MM.1S (cell line): ENCODE results near the gene GAK.
"Not testable (repeated sequence)": the region's sequence is repeated elsewhere in the genome, so short reads cannot be mapped to it uniquely, and the experiment has no call there.

Source experiments
- DNase-seq: peaks from one replicate; pipeline ENCODE4 v3.0.0-alpha.2; 2015
- H2AFZ ChIP-seq: fragments of 300-600 bp; sonication (generic); 2 replicates; pipeline ENCODE4 v1.6.0; 2016; ENCODE audit warnings: antibody characterized with exemption, low read length
- H3F3A ChIP-seq: fragments of 300-600 bp; sonication (generic); 2 replicates; pipeline ENCODE4 v1.6.1; 2016; ENCODE audit warnings: mild to moderate bottlenecking, antibody characterized with exemption, low read length, moderate library complexity, mixed read lengths; ENCODE audit not compliant: insufficient read depth
- H3K27ac ChIP-seq: fragments of 300-600 bp; sonication (generic); 2 replicates; pipeline ENCODE4 v1.5.1; 2016; ENCODE audit warnings: mild to moderate bottlenecking, low read length
- H3K27me3 ChIP-seq: fragments of 300-600 bp; sonication (generic); replicated peaks from 2 replicates; pipeline ENCODE4 v1.6.0; 2016; ENCODE audit warnings: low read length; ENCODE audit not compliant: insufficient read depth
- H3K36me3 ChIP-seq: fragments of 300-600 bp; sonication (generic); replicated peaks from 2 replicates; pipeline ENCODE4 v1.6.1; 2016; ENCODE audit warnings: mild to moderate bottlenecking, low read length, mixed read lengths; ENCODE audit not compliant: insufficient read depth
- H3K4me1 ChIP-seq: fragments of 300-600 bp; sonication (generic); 2 replicates; pipeline ENCODE4 v1.6.1; 2016; ENCODE audit warnings: low read length, mixed read lengths
- H3K4me2 ChIP-seq: fragments of 300-600 bp; sonication (generic); 2 replicates; pipeline ENCODE4 v1.6.0; 2016; ENCODE audit warnings: low read depth, low read length
- H3K4me3 ChIP-seq: fragments of 300-600 bp; sonication (generic); 2 replicates; pipeline ENCODE4 v1.5.1; 2016; ENCODE audit warnings: low read length, mixed read lengths
- H3K79me2 ChIP-seq: fragments of 300-600 bp; sonication (generic); 2 replicates; pipeline ENCODE4 v1.6.1; 2016; ENCODE audit warnings: mixed run types, low read length, mixed read lengths
- H3K9ac ChIP-seq: fragments of 300-600 bp; sonication (generic); 2 replicates; pipeline ENCODE4 v1.6.1; 2016; ENCODE audit warnings: low read length, mixed read lengths
- H3K9me2 ChIP-seq: fragments of 300-600 bp; sonication (generic); replicated peaks from 2 replicates; pipeline ENCODE4 v1.6.1; 2016; ENCODE audit warnings: mild to moderate bottlenecking, low read length, mixed read lengths; ENCODE audit not compliant: insufficient read depth
- H3K9me3 ChIP-seq: fragments of 300-600 bp; sonication (generic); replicated peaks from 2 replicates; pipeline ENCODE4 v1.6.1; 2016; ENCODE audit warnings: mild to moderate bottlenecking, low read length, mixed read lengths; ENCODE audit not compliant: insufficient read depth
- H4K20me1 ChIP-seq: fragments of 300-600 bp; sonication (generic); 2 replicates; pipeline ENCODE4 v1.6.1; 2016; ENCODE audit warnings: mild to moderate bottlenecking, low read length, moderate library complexity, mixed read lengths; ENCODE audit not compliant: insufficient read depth
- EZH2 ChIP-seq: fragments of 300-600 bp; sonication (generic); optimal IDR thresholded peaks from 2 replicates; pipeline ENCODE3; 2017; ENCODE audit warnings: low read depth, mild to moderate bottlenecking, antibody characterized with exemption, low read length, mixed read lengths
- EZH2phosphoT487 ChIP-seq: fragments of 300-600 bp; sonication (generic); IDR thresholded peaks from 2 replicates; pipeline ENCODE4 v1.6.1; 2018; ENCODE audit warnings: antibody characterized with exemption, low read length
- TF ChIP-seq, protein P1 (sequence below): fragments of 300-600 bp; sonication (generic); IDR thresholded peaks from 2 replicates; pipeline ENCODE4 v1.5.1; 2016; ENCODE audit warnings: antibody characterized with exemption, low read length, mixed read lengths

The GAK gene

GRCh38 chr4:946103-946450, 14.0 kb upstream of the GAK start:
- Histone ChIP-seq H3K79me2 (no peaks in the 10 kb centered on the region), H4K20me1 (no peaks in the 10 kb centered on the region), H3F3A (no peaks in the 10 kb centered on the region), H2AFZ (no peak overlapping the region), H3K4me3 (no peak overlapping the region), H3K9me3 (no peaks in the 10 kb centered on the region), H3K27me3 (no peaks in the 10 kb centered on the region), H3K4me1 (no peaks in the 10 kb centered on the region), H3K9me2 (no peaks in the 10 kb centered on the region), H3K36me3 (no peaks in the 10 kb centered on the region), H3K4me2 (no peak overlapping the region), H3K27ac (no peak overlapping the region), H3K9ac (no peak overlapping the region)
- DNase-seq, result no peak
- TF ChIP-seq EZH2phosphoT487, result no peak
- TF ChIP-seq, protein P1, sequence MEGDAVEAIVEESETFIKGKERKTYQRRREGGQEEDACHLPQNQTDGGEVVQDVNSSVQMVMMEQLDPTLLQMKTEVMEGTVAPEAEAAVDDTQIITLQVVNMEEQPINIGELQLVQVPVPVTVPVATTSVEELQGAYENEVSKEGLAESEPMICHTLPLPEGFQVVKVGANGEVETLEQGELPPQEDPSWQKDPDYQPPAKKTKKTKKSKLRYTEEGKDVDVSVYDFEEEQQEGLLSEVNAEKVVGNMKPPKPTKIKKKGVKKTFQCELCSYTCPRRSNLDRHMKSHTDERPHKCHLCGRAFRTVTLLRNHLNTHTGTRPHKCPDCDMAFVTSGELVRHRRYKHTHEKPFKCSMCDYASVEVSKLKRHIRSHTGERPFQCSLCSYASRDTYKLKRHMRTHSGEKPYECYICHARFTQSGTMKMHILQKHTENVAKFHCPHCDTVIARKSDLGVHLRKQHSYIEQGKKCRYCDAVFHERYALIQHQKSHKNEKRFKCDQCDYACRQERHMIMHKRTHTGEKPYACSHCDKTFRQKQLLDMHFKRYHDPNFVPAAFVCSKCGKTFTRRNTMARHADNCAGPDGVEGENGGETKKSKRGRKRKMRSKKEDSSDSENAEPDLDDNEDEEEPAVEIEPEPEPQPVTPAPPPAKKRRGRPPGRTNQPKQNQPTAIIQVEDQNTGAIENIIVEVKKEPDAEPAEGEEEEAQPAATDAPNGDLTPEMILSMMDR, result no peak
- no peak for TF ChIP-seq EZH2

DNA sequence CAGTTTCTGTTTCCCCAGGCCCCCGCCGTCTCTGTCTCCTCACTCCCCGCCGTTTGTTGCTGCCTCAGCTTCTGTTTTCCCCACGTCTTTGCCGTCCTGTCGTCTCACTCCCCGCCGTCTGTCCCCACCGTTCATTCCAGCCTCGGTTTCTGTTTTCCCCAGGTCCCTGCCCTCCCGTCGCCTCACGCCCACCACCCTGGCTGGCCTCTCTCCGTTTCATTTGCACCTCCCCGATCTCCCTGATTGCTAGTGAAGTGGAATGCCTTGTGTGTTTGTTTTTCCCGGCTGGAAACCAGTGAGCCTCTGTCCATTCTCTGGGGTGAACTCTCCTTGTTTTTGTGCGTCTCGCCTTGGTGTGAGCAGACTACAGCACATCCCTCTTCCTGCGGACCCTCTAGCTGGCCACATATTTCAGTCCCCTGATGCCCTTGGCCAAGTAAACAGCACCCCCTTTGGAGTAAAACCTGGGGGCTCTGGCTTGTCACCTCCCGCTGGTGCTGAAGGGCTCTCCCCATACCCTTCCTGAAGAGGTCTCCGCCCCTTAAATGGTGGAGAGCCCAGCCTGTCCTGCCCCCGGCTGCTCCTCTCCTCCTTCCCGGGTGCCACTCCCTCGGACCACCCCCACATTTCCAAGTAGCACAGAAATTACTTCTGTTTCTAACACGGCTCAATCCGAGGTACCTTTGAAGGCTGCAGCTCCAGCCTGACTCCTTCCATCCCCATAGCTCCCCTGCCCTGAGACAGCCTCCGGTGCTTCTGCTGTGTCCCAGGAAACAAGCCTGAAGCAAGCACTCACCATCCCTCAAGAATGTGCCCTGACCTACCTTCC, 13.4 kb upstream of the GAK start:
- Histone ChIP-seq H3K9ac (no peak overlapping the region), H2AFZ (no peak overlapping the region), H3K79me2 (no peaks in the 10 kb centered on the region), H3K27me3 (no peaks in the 10 kb centered on the region), H3K4me3 (no peak overlapping the region), H3K4me2 (no peak overlapping the region), H3K4me1 (no peaks in the 10 kb centered on the region), H3K36me3 (no peaks in the 10 kb centered on the region), H3K9me2 (no peaks in the 10 kb centered on the region), H4K20me1 (no peaks in the 10 kb centered on the region), H3F3A (no peaks in the 10 kb centered on the region), H3K9me3 (no peaks in the 10 kb centered on the region), H3K27ac (no peak overlapping the region)
- no peak for DNase-seq
- TF ChIP-seq, protein P1, result no peak
- TF ChIP-seq EZH2phosphoT487 (no peak), EZH2 (no peak)

- H3K9me2 ChIP-seq, DNase-seq, H3K9ac ChIP-seq, H3K4me3 ChIP-seq, H4K20me1 ChIP-seq, H3K79me2 ChIP-seq, H3K27ac ChIP-seq, H3K9me3 ChIP-seq, H2AFZ ChIP-seq, H3F3A ChIP-seq, H3K27me3 ChIP-seq, H3K4me2 ChIP-seq, H3K4me1 ChIP-seq, H3K36me3 ChIP-seq: not testable (repeated sequence)
Measured at GRCh38 chr4:939508-939907, 7.4 kb upstream of the GAK start.

DNA sequence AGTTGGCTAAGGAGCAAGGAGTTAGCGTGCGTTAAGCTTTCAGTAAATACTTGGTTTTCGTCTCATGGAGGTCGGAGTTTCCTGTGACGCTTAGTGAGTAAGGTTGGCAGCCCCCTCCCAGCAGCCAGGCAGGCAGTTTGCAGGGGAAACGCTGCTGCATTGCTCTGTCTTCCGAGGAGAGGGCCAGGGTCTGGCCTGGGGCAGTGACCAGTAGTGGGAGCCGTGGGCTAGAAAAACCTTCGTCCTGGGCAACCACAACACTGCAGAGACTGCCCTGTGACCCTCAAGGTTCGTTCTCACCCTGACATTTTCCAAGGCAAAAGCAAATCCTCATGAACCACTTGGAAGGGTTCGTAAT, 576 bp upstream of the GAK start:
- no peak for DNase-seq
- H3K9me3 ChIP-seq, result no peaks in the 10 kb centered on the region
- no peak for TF ChIP-seq EZH2phosphoT487
- TF ChIP-seq EZH2, result no peak
- TF ChIP-seq, protein P1, result no peak; the same call in 1 of the 2 replicates
- peak overlapping the region; percentile 69 for H3K4me2 ChIP-seq
- peaks cover 49% of the 10 kb centered on the region for H3K79me2 ChIP-seq
- peak overlapping the region; percentile 98 for H3K4me3 ChIP-seq
- H3K27me3 ChIP-seq, result no peaks in the 10 kb centered on the region
- H3K9ac ChIP-seq, result peak overlapping the region; percentile 98
- peaks cover 5% of the 10 kb centered on the region for H3K4me1 ChIP-seq
- H4K20me1 ChIP-seq, result no peaks in the 10 kb centered on the region
- H2AFZ ChIP-seq, result peak overlapping the region; percentile 83
- no peaks in the 10 kb centered on the region for H3K36me3 ChIP-seq
- no peaks in the 10 kb centered on the region for H3K9me2 ChIP-seq
- peaks cover 8% of the 10 kb centered on the region for H3F3A ChIP-seq
- peak overlapping the region; percentile 79; the same call in 1 of the 2 replicates for H3K27ac ChIP-seq
